Mesendoderm (in vitro differentiated cells): Measurements from ENCODE around the gene AFF3.
"Not testable (repeated sequence)": the region's sequence is repeated elsewhere in the genome, so short reads cannot be mapped to it uniquely, and the experiment has no call there.

Experiments used
- DNase-seq: peaks from one replicate; pipeline ENCODE4 v3.0.0; 2013
- H2AK5ac ChIP-seq: 2 replicates; pipeline ENCODE4 v1.6.1; 2013; ENCODE audit warnings: low read length, inconsistent platforms
- H2BK120ac ChIP-seq: 2 replicates; pipeline ENCODE4 v1.6.1; 2013; ENCODE audit warnings: low read depth, mild to moderate bottlenecking, low read length, moderate library complexity, mixed read lengths
- H2BK15ac ChIP-seq: replicated peaks from 2 replicates; pipeline ENCODE4 v1.6.1; 2013; ENCODE audit warnings: low read depth, mild to moderate bottlenecking, moderate library complexity
- H2BK5ac ChIP-seq: 2 replicates; pipeline ENCODE4 v1.6.1; 2013; ENCODE audit warnings: low read length, inconsistent platforms
- H3K18ac ChIP-seq: 2 replicates; pipeline ENCODE4 v1.6.1; 2013; ENCODE audit warnings: mild to moderate bottlenecking, low read length, mixed read lengths
- H3K23ac ChIP-seq: one replicate; pipeline ENCODE4 v1.6.1; 2013; ENCODE audit warnings: low read length
- H3K27ac ChIP-seq: 2 replicates; pipeline ENCODE4 v1.5.1; 2013; ENCODE audit warnings: low read depth, mild to moderate bottlenecking, inconsistent platforms, low read length, moderate library complexity
- H3K27me3 ChIP-seq: 2 replicates; pipeline ENCODE4 v1.6.1; 2013; ENCODE audit warnings: low read length, control low read depth, mild to moderate bottlenecking, inconsistent platforms; ENCODE audit not compliant: insufficient read depth, poor library complexity
- H3K36me3 ChIP-seq: 2 replicates; pipeline ENCODE4 v1.6.1; 2013; ENCODE audit warnings: low read length, inconsistent platforms; ENCODE audit not compliant: control insufficient read depth, insufficient read depth
- H3K4ac ChIP-seq: one replicate; pipeline ENCODE4 v1.6.1; 2013; ENCODE audit warnings: low read depth, mild to moderate bottlenecking, low read length, moderate library complexity
- H3K4me1 ChIP-seq: 2 replicates; pipeline ENCODE4 v1.6.1; 2013; ENCODE audit warnings: low read depth, low read length, inconsistent platforms; ENCODE audit not compliant: control insufficient read depth
- H3K4me2 ChIP-seq: 2 replicates; pipeline ENCODE4 v1.6.1; 2013; ENCODE audit warnings: low read length
- H3K4me3 ChIP-seq: 2 replicates; pipeline ENCODE4 v1.5.1; 2013; ENCODE audit warnings: mild to moderate bottlenecking, low read length
- H3K56ac ChIP-seq: one replicate; pipeline ENCODE4 v1.6.1; 2013; ENCODE audit warnings: low read length
- H3K79me1 ChIP-seq: 2 replicates; pipeline ENCODE4 v1.6.1; 2013; ENCODE audit warnings: low read length, inconsistent platforms
- H3K79me2 ChIP-seq: 2 replicates; pipeline ENCODE4 v1.6.1; 2013; ENCODE audit warnings: mild to moderate bottlenecking, low read length; ENCODE audit not compliant: control insufficient read depth, insufficient read depth
- H3K9ac ChIP-seq: 2 replicates; pipeline ENCODE4 v1.6.1; 2013; ENCODE audit warnings: low read length, inconsistent platforms
- H4K5ac ChIP-seq: one replicate; pipeline ENCODE4 v1.6.1; 2013; ENCODE audit warnings: low read length
- H4K8ac ChIP-seq: one replicate; pipeline ENCODE4 v1.6.1; 2013; ENCODE audit warnings: low read depth, mild to moderate bottlenecking, control low read depth, low read length, moderate library complexity
- WGBS: extraction: QIAGEN DNeasy Blood & Tissue Kit; methylation state at CpG from one replicate; pipeline ENCODE4 v1.1.7; 2013; ENCODE audit warnings: low lambda C conversion rate, missing lambda C conversion rate; ENCODE audit not compliant: insufficient coverage; ENCODE audit errors: extremely low coverage; 5-methylcytosine and 5-hydroxymethylcytosine counted together

AFF3 gene

GRCh38 chr2:99670768-99671734 is 471.3 kb downstream of the AFF3 start:
- H3K9ac ChIP-seq: no peak overlapping the region
- H3K56ac ChIP-seq: no peak overlapping the region
- H3K79me2 ChIP-seq: no peaks in the 10 kb centered on the region
- DNase-seq: peak; percentile 75
- no peak overlapping the region for H3K27ac ChIP-seq
- no peak overlapping the region for H4K8ac ChIP-seq
- H2AK5ac ChIP-seq: no peak overlapping the region
- H3K36me3 ChIP-seq: no peaks in the 10 kb centered on the region
- H4K5ac ChIP-seq: no peak overlapping the region
- H3K4me1 ChIP-seq: no peaks in the 10 kb centered on the region
- H3K4me3 ChIP-seq: no peak overlapping the region
- no peak overlapping the region for H3K4me2 ChIP-seq
- WGBS: no CpG with 5 or more reads among the region's 4 CpGs
- no peak overlapping the region for H3K23ac ChIP-seq
- no peaks in the 10 kb centered on the region for H3K79me1 ChIP-seq
- no peaks in the 10 kb centered on the region for H3K27me3 ChIP-seq
- no peak overlapping the region for H2BK5ac ChIP-seq
- no peak overlapping the region for H3K4ac ChIP-seq
- no peak overlapping the region for H2BK15ac ChIP-seq
- no peak overlapping the region for H3K18ac ChIP-seq
- no peak overlapping the region for H2BK120ac ChIP-seq

- Histone ChIP-seq H3K36me3 (no peaks in the 10 kb centered on the region), H4K8ac (no peak overlapping the region), H3K79me1 (no peaks in the 10 kb centered on the region), H2BK15ac (no peak overlapping the region), H3K4ac (no peak overlapping the region), H3K79me2 (no peaks in the 10 kb centered on the region), H3K9ac (no peak overlapping the region), H3K4me2 (no peak overlapping the region), H2BK5ac (no peak overlapping the region), H3K18ac (no peak overlapping the region), H3K23ac (no peak overlapping the region), H2AK5ac (no peak overlapping the region), H3K27ac (no peak overlapping the region), H3K27me3 (no peaks in the 10 kb centered on the region), H2BK120ac (no peak overlapping the region), H3K56ac (no peak overlapping the region), H3K4me3 (no peak overlapping the region), H4K5ac (no peak overlapping the region), H3K4me1 (no peaks in the 10 kb centered on the region)
- WGBS: no CpG with 5 or more reads among the region's 1 CpG
- no peak for DNase-seq
Observed at GRCh38 chr2:99666256-99666655, 476.1 kb downstream of the AFF3 start.

- H2BK5ac ChIP-seq: no peak overlapping the region
- no peak overlapping the region for H2BK15ac ChIP-seq
- H2AK5ac ChIP-seq: no peak overlapping the region
- H3K4me1 ChIP-seq: no peaks in the 10 kb centered on the region
- H3K23ac ChIP-seq: no peak overlapping the region
- WGBS: no CpG with 5 or more reads among the region's 2 CpGs
- H3K18ac ChIP-seq: no peak overlapping the region
- H4K5ac ChIP-seq: no peak overlapping the region
- H3K4ac ChIP-seq: no peak overlapping the region
- H4K8ac ChIP-seq: no peak overlapping the region
- no peak overlapping the region for H3K27ac ChIP-seq
- no peak overlapping the region for H3K56ac ChIP-seq
- no peak overlapping the region for H2BK120ac ChIP-seq
- H3K79me2 ChIP-seq: no peaks in the 10 kb centered on the region
- no peak overlapping the region for H3K4me3 ChIP-seq
- DNase-seq: no peak
- H3K79me1 ChIP-seq: no peaks in the 10 kb centered on the region
- H3K4me2 ChIP-seq: no peak overlapping the region
- no peaks in the 10 kb centered on the region for H3K27me3 ChIP-seq
- H3K36me3 ChIP-seq: no peaks in the 10 kb centered on the region
- H3K9ac ChIP-seq: no peak overlapping the region
Observed at GRCh38 chr2:99663641-99664040, 478.7 kb downstream of the AFF3 start.

GRCh38 chr2:99662761-99663341 is 479.5 kb downstream of the AFF3 start:
- no peak overlapping the region for H4K5ac ChIP-seq

GRCh38 chr2:99661761-99662160 is 480.6 kb downstream of the AFF3 start:
- H2AK5ac ChIP-seq: not testable (repeated sequence)

More at GRCh38 chr2:99662761-99663341, 479.5 kb downstream of the AFF3 start:
- H2BK15ac ChIP-seq: no peak overlapping the region
- no peak overlapping the region for H3K4me2 ChIP-seq
- no peak overlapping the region for H3K4ac ChIP-seq
- no peak overlapping the region for H3K56ac ChIP-seq
- H3K79me2 ChIP-seq: no peaks in the 10 kb centered on the region
- no peaks in the 10 kb centered on the region for H3K4me1 ChIP-seq
- no peak overlapping the region for H4K8ac ChIP-seq
- no peak for DNase-seq
- no peaks in the 10 kb centered on the region for H3K27me3 ChIP-seq
- H3K79me1 ChIP-seq: no peaks in the 10 kb centered on the region
- WGBS: no CpG with 5 or more reads among the region's 2 CpGs
- no peak overlapping the region for H2BK5ac ChIP-seq
- H3K18ac ChIP-seq: no peak overlapping the region
- H3K9ac ChIP-seq: no peak overlapping the region
- H3K27ac ChIP-seq: no peak overlapping the region
- H2BK120ac ChIP-seq: no peak overlapping the region
- H3K23ac ChIP-seq: no peak overlapping the region
- H3K4me3 ChIP-seq: no peak overlapping the region
- H3K36me3 ChIP-seq: no peaks in the 10 kb centered on the region
- H2AK5ac ChIP-seq: no peak overlapping the region

More at GRCh38 chr2:99661761-99662160, 480.6 kb downstream of the AFF3 start:
- H3K4me3 ChIP-seq, H3K4me2 ChIP-seq, H3K4ac ChIP-seq, H3K79me2 ChIP-seq, H2BK15ac ChIP-seq, H3K9ac ChIP-seq, H3K27me3 ChIP-seq, H3K27ac ChIP-seq, H3K18ac ChIP-seq, H3K79me1 ChIP-seq, H4K5ac ChIP-seq, H3K4me1 ChIP-seq, H3K23ac ChIP-seq, DNase-seq, H2BK5ac ChIP-seq, H3K36me3 ChIP-seq, H3K56ac ChIP-seq, H2BK120ac ChIP-seq, H4K8ac ChIP-seq: not testable (repeated sequence)
- WGBS: no CpG with 5 or more reads among the region's 9 CpGs
